Measurements from ENCODE around the gene MSI2. TPM values are rescaled to one million over a fixed set of nuclear protein-coding genes. Genes with fewer than 3 reads are reported as not detected.

MSI2 gene
- total RNA-seq, 1 experiment from 2014 or later: 174 TPM

- CTCF ChIA-PET: no interaction called here
These were observed 274.8 kb downstream of the MSI2 start for GRCh38 chr17:57531078-57531477.

GRCh38 chr17:57531648-57532504, 275.6 kb downstream of the MSI2 start:
- CTCF ChIA-PET: no interaction called here
- H3K27me3 Mint-ChIP-seq (ENCODE audit: insufficient read depth, unreplicated experiment): no peaks in the 10 kb centered on the region
- BruUV-seq (replicated peaks): no TSS peak
- intact Hi-C loops (cut with micrococcal nuclease; ENCODE audit: unreplicated experiment): no loop called here
- Histone ChIP-seq H3K4me3 (ENCODE audit: low read depth, low read length) (no peak overlapping the region), H3K36me3 (ENCODE audit: control insufficient read depth, insufficient read depth, low read length) (no peaks in the 10 kb centered on the region), H3K27me3 (replicated peaks; ENCODE audit: control insufficient read depth, insufficient read depth, low read length) (no peaks in the 10 kb centered on the region), H3K9me3 (no peaks in the 10 kb centered on the region), H3K4me1 (peaks cover 48% of the 10 kb centered on the region)
- no peak overlapping the region for H3K27ac Mint-ChIP-seq (ENCODE audit: unreplicated experiment)
- no peak for TF ChIP-seq CTCF (IDR thresholded peaks at IDR 0.05; ENCODE audit: insufficient read depth in 1 of 2, low read depth in 1 of 2, low read length in 1 of 2, severe bottlenecking in 1 of 2, unreplicated experiment in 1 of 2)
- H3K36me3 Mint-ChIP-seq (ENCODE audit: insufficient read depth, unreplicated experiment): peaks cover 58% of the 10 kb centered on the region
- no peaks in the 10 kb centered on the region for H3K9me3 Mint-ChIP-seq (ENCODE audit: unreplicated experiment)
- peaks cover 16% of the 10 kb centered on the region for H3K4me1 Mint-ChIP-seq (ENCODE audit: low read depth, unreplicated experiment)
- POLR2A ChIA-PET: no interaction called here
- no peak for DNase-seq
- no peak overlapping the region for H3K4me3 Mint-ChIP-seq (ENCODE audit: unreplicated experiment)

More at GRCh38 chr17:57531078-57531477, 274.8 kb downstream of the MSI2 start:
- Histone ChIP-seq H3K4me3 (ENCODE audit: low read depth, low read length) (no peak overlapping the region), H3K4me1 (peaks cover 54% of the 10 kb centered on the region), H3K27me3 (replicated peaks; ENCODE audit: control insufficient read depth, insufficient read depth, low read length) (no peaks in the 10 kb centered on the region), H3K9me3 (no peaks in the 10 kb centered on the region), H3K36me3 (ENCODE audit: control insufficient read depth, insufficient read depth, low read length) (no peaks in the 10 kb centered on the region)
- H3K9me3 Mint-ChIP-seq (ENCODE audit: unreplicated experiment): no peaks in the 10 kb centered on the region
- no peak overlapping the region for H3K4me3 Mint-ChIP-seq (ENCODE audit: unreplicated experiment)
- DNase-seq: no peak
- H3K27ac Mint-ChIP-seq (ENCODE audit: unreplicated experiment): peak overlapping the region; percentile 18
- H3K36me3 Mint-ChIP-seq (ENCODE audit: insufficient read depth, unreplicated experiment): peaks cover 53% of the 10 kb centered on the region
- no peak for TF ChIP-seq CTCF (IDR thresholded peaks at IDR 0.05; ENCODE audit: insufficient read depth in 1 of 2, low read depth in 1 of 2, low read length in 1 of 2, severe bottlenecking in 1 of 2, unreplicated experiment in 1 of 2)
- no TSS peak for BruUV-seq (replicated peaks)
- H3K4me1 Mint-ChIP-seq (ENCODE audit: low read depth, unreplicated experiment): peaks cover 8% of the 10 kb centered on the region
- intact Hi-C loops (cut with micrococcal nuclease; ENCODE audit: unreplicated experiment): no loop called here
- H3K27me3 Mint-ChIP-seq (ENCODE audit: insufficient read depth, unreplicated experiment): no peaks in the 10 kb centered on the region
- POLR2A ChIA-PET: no interaction called here

GRCh38 chr17:57532556-57532955, 276.2 kb downstream of the MSI2 start:
- POLR2A ChIA-PET: no interaction called here
- H3K27ac Mint-ChIP-seq (ENCODE audit: unreplicated experiment): peak overlapping the region; percentile 29
- H3K4me3 Mint-ChIP-seq (ENCODE audit: unreplicated experiment): no peak overlapping the region
- intact Hi-C loops (cut with micrococcal nuclease; ENCODE audit: unreplicated experiment): no loop called here
- no TSS peak for BruUV-seq (replicated peaks)
- no peak for DNase-seq
- peaks cover 58% of the 10 kb centered on the region for H3K36me3 Mint-ChIP-seq (ENCODE audit: insufficient read depth, unreplicated experiment)
- H3K4me1 Mint-ChIP-seq (ENCODE audit: low read depth, unreplicated experiment): peaks cover 16% of the 10 kb centered on the region
- no peaks in the 10 kb centered on the region for H3K36me3 ChIP-seq (ENCODE audit: control insufficient read depth, insufficient read depth, low read length)
- CTCF ChIA-PET: no interaction called here
- peaks cover 41% of the 10 kb centered on the region for H3K4me1 ChIP-seq
- H3K9me3 ChIP-seq: no peaks in the 10 kb centered on the region
- no peaks in the 10 kb centered on the region for H3K27me3 ChIP-seq (replicated peaks; ENCODE audit: control insufficient read depth, insufficient read depth, low read length)
- H3K4me3 ChIP-seq (ENCODE audit: low read depth, low read length): no peak overlapping the region
- TF ChIP-seq CTCF (IDR thresholded peaks at IDR 0.05; ENCODE audit: insufficient read depth in 1 of 2, low read depth in 1 of 2, low read length in 1 of 2, severe bottlenecking in 1 of 2, unreplicated experiment in 1 of 2): no peak
- no peaks in the 10 kb centered on the region for H3K27me3 Mint-ChIP-seq (ENCODE audit: insufficient read depth, unreplicated experiment)
- no peaks in the 10 kb centered on the region for H3K9me3 Mint-ChIP-seq (ENCODE audit: unreplicated experiment)
